HG03139 (cell line): Measurements from ENCODE around the gene NAA25.

Experiments used
- ATAC-seq: cut with Tn5 transposase; IDR thresholded peaks from one replicate; pipeline ENCODE4 v1.9.1; 2021; ENCODE audit not compliant: unreplicated experiment

NAA25 gene

GRCh38 chr12:111981987-111982386 is 126.6 kb downstream of the NAA25 start:
- ATAC-seq, result no peak

DNA sequence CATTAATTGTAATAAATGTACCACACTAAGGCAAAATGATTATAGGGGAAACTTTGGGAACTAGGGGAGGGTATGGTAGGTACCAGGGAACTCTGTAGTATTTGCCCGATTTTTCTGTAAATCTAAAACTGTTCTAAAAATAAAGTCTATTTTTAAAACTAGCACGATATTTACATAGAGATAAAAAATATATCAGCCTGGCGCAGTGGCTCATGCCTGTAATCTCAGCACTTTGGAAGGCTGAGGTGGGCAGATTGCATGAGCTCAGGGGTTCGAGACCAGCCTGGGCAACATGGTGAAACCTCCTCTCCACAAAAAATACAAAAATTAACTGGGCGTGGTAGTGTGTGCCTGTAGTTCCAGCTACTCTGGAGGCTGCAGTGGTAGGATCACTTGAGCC is 128.0 kb downstream of the NAA25 start:
- no peak for ATAC-seq

- ATAC-seq, result no peak
Observed at GRCh38 chr12:111978545-111978944, 130.0 kb downstream of the NAA25 start.

DNA sequence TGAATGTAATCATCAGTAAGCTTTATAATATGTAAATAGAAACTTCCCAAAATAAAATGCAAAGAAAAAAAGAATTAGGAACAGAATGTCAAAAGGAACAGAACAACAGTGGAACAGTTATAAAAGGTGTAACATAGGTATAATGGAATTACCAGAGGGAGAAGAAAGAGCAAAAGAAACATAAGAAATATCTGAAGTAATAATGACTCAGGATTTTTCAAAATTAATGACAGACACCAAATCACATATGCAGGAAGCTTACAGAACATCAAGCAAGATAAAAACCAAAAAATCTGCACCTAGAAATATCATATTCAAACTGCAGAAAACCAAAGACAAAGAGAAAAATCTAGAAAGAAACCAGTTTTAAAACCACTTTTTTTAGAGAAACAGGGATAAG is 131.7 kb downstream of the NAA25 start:
- no peak for ATAC-seq
